ENCODE data around the gene DNAL1. TPM values are rescaled to one million over a fixed set of nuclear protein-coding genes. Genes with fewer than 3 reads are reported as not detected.
A peak's percentile ranks its signal among the peaks of the same experiment; 100 is the strongest.
"Not testable (repeated sequence)": the region's sequence is repeated elsewhere in the genome, so short reads cannot be mapped to it uniquely, and the experiment has no call there.

The DNAL1 gene
- total RNA-seq, 1 experiment from 2014 or later, result 10.3 TPM

DNA sequence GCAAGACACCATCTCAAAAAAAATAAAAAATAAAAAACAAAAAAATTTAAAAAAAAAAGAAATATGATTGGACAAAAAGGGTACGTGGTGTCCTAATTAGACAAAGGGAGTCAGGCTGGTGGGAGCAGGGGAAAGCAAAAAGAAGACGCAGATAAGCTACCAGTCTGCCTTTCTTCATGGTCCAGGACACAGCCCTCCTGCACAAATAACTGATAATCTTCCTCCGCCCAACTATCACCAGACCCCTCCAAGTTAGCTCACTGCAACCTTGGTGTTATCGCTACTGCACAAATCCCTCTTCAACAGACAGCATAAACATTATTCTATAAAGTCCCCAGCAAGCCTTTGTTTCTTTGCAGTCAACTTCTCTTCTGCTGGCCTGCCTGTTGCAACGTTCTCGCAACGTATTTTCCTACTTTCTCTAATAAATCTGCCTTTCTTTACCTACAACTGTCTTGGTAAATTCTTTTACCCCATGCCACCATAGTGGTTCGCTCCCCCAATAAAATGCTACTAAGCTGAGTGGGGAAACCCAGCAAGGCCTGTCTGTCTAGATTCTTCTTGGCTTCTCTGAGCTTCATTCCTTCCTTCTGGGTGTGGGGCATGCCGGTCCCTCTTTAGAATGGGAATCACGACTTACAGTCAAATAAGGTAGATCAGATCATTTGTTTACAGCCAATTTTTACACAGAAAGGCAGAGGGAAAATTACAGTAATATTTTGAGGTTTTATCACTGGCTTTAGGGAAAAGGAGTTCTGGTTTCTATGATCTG lies 14.6 kb upstream of the DNAL1 start:
- Histone ChIP-seq H3K4me1 (no peaks in the 10 kb centered on the region), H3K27me3 (no peaks in the 10 kb centered on the region), H3K4me3 (no peak overlapping the region), H3K36me3 (no peaks in the 10 kb centered on the region), H3K9me3 (replicated peaks) (no peaks in the 10 kb centered on the region), H3K27ac (no peak overlapping the region)
- DNase-seq, result no peak

DNA sequence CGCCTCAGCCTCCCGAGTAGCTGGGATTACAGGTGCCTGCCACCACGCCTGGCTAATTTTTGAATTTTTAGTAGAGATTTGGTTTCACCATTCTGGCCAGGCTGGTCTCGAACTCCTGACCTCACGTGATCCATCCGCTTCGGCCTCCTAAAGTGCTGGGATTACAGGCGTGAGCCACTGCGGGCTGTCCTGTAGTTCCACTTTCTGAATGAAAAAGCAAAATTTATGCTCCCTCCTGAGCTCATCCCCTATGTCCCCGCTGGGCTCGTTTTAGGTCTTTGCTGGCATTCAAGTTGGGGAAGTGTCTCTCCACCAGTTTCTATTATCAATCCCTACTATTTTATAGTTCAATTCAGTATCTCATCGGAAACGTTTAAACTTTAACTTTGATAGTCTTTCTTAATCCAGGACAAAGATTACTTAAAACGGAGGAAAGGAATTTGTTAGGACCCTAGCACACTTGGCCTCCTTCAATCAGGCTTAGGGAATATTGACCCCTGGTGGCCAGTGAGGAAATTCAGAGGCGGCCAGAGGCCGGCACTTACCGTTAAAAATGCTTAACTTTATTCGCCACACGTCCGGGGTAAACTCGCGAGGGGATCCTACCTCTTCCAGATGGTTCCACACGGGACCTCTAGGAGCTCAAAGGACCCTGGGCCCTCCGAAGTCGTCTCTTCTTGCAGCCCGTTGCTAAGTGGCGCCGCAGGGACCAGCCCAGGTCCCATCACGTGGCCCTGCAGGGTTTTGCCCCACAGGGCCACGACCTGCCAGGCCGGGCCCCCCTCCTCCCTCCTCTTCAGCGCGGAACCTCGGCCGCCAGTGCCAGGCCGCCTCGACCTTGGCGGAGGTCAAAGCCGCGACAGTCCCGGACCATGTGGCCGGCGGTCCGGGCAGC lies 11.4 kb upstream of the DNAL1 start:
- no peaks in the 10 kb centered on the region for H3K36me3 ChIP-seq
- DNase-seq, result peak; percentile 21 to 55
- no peak overlapping the region for H3K4me3 ChIP-seq
- H3K4me1 ChIP-seq, result no peaks in the 10 kb centered on the region
- H3K9me3 ChIP-seq (replicated peaks), result no peaks in the 10 kb centered on the region
- no peaks in the 10 kb centered on the region for H3K27me3 ChIP-seq
- no peak overlapping the region for H3K27ac ChIP-seq

DNA sequence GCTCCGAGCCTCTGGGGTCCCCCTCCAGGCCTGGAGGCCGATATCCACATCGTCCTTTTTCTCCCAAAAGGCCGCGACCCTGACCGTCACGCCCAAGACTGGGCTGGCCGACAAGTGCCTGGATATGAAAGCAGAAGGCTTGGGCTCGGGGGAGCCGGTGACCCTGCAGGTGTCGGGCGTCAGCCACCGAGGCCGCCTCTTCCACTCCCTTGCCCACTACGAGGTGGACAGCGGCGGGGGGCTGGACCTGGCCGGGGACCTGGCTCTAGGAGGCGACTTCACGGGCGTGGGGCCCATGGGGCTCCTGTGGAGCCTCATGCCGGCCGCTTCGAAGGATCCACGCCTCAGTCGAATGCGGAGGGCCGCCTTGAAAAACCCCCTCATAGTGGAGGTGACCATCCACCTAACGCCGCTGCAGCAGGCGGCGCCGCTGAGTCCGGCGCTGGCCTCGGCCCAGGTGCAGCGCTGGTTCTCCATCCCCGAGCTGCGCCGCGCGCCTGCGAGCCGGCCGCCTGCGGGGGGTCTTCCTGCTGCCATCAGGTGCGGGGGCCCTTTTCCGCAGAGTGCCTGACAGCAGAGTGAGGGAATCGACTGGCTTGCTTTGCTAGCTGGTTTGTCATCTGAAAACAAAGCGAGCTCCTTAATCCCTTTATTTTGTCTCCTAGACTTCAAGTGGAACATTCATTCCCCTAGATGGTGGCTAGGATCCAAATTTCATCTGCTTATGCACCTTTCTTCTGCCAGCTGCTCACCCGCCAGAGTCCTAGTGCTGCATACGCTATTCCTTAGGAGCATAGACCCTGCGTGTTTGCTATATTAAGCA lies 10.6 kb upstream of the DNAL1 start:
- no peaks in the 10 kb centered on the region for H3K36me3 ChIP-seq
- no peaks in the 10 kb centered on the region for H3K27me3 ChIP-seq
- no peak overlapping the region for H3K4me3 ChIP-seq
- H3K4me1 ChIP-seq, result no peaks in the 10 kb centered on the region
- H3K27ac ChIP-seq, result no peak overlapping the region
- no peak for DNase-seq
- no peaks in the 10 kb centered on the region for H3K9me3 ChIP-seq (replicated peaks)

DNA sequence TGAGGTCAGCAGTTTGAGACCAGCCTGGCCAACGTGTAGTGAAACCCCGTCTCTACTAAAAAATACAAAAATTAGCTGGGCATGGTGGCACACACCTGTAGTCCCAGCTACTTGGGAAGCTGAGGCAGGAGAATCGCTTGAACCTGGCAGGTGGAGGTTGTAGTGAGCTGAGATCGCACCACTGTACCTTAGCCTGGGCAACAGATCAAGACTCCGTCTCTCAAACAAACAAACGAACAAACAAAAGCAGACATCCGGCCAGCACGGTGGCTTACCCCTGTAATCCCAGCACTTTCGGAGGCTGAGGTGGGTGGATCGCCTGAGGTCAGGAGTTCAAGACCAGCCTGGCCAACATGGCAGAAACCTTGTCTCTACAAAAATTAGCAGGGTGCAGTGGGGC lies 8.4 kb upstream of the DNAL1 start:
- H3K4me3 ChIP-seq; DNase-seq; H3K36me3 ChIP-seq; H3K27me3 ChIP-seq; H3K9me3 ChIP-seq (replicated peaks); H3K27ac ChIP-seq; H3K4me1 ChIP-seq: not testable (repeated sequence)

DNA sequence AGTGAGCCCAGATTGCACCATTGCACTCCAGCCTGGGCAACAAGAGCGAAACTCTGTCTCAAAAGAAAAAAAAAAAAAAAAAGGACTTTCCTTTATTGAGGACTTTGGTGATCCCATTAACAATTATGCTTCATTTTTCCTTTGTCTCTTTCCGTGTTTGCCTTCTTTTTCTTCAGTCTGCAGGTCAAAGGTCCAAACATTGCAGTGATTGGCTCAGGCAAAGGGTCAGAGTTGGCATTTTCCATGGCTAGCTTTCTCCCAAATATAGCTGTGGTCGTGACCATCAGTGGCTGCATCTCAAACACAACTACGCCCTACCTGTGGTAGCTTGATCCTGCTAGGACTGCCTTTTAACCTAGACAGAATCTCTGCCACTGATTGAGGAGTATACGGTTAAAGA lies 7.0 kb upstream of the DNAL1 start:
- no peak for DNase-seq
- H3K4me3 ChIP-seq, result no peak overlapping the region
- no peaks in the 10 kb centered on the region for H3K4me1 ChIP-seq
- H3K36me3 ChIP-seq, result no peaks in the 10 kb centered on the region
- H3K27ac ChIP-seq, result no peak overlapping the region
- H3K9me3 ChIP-seq (replicated peaks), result no peaks in the 10 kb centered on the region
- no peaks in the 10 kb centered on the region for H3K27me3 ChIP-seq

DNA sequence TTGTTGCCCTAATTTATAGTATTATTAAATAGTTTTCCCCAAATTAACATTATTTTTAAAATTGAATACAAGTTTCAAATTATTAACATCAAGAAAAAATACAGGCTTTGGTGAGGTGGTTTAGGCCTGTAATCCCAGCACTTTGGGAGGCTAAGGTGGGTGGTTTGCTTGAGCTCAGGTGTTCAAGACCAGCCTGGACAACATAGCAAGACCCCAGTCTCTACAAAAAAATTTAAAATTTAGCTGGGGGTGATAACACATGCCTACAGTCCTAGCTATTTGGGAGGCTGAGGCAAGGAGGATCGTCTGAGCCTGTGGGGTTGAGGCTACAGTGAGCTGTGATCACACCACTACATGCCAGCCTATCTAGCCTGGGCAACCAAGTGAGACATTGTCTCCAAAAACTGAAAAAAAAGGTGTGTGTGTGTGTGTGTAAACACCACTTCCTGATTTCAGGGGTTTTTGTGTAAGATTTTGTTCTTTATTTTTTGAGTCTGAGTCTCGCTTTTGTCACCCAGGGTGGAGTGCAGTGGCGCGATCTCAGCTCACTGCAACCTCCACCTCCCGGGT lies 3.9 kb upstream of the DNAL1 start:
- H3K4me3 ChIP-seq, result no peak overlapping the region
- no peak overlapping the region for H3K27ac ChIP-seq
- no peak for DNase-seq
- H3K36me3 ChIP-seq, result no peaks in the 10 kb centered on the region
- H3K27me3 ChIP-seq, result no peaks in the 10 kb centered on the region
- no peaks in the 10 kb centered on the region; the same call in 1 of the 2 replicates for H3K4me1 ChIP-seq
- H3K9me3 ChIP-seq (replicated peaks), result no peaks in the 10 kb centered on the region

DNA sequence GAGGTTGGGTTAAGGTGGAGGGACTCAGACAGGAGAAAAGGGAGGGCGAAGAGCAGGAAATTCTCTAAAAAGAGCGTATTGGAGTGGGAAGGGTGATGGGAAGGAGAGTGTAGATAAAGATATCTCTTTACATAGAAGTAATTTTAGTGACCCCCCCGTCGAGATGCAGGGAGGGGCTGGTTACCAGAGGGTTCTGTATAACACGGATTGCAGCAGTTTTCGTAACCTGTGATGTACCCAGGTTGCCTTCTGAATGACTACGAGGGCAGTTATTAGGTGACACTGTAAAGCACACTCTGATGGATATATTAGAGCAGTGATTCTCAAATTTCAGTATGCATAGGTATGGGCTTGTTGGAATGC lies 443 bp downstream of the DNAL1 start:
- no peaks in the 10 kb centered on the region for H3K9me3 ChIP-seq (replicated peaks)
- no peaks in the 10 kb centered on the region; the same call in 1 of the 2 replicates for H3K4me1 ChIP-seq
- DNase-seq, result no peak
- H3K27me3 ChIP-seq, result no peaks in the 10 kb centered on the region
- H3K36me3 ChIP-seq, result no peaks in the 10 kb centered on the region
- no peak overlapping the region; the same call in 1 of the 2 replicates for H3K27ac ChIP-seq
- H3K4me3 ChIP-seq, result peak overlapping the region; percentile 74

DNA sequence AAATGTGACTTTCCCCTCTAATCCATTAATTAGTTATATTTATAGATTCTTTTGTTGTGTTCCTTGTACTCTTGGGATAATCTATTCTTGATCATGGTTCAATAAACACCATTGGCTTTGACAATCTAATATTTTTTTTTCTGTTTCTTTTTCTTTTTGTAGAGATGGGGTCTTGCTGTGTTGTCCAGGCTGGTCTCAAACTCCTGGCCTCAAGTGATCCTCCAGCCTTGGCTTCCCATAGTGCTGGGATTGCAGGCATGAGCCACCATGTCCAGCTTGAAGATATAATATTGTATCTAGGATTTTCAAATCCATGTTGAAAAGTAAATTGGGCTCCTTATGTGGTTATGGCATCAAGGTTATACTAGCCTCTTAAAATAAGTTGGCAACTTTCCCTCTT lies 6.2 kb downstream of the DNAL1 start:
- H3K4me3 ChIP-seq, result no peak overlapping the region
- H3K36me3 ChIP-seq, result no peaks in the 10 kb centered on the region
- H3K27ac ChIP-seq, result no peak overlapping the region
- no peak for DNase-seq
- no peaks in the 10 kb centered on the region for H3K9me3 ChIP-seq (replicated peaks)
- H3K4me1 ChIP-seq, result peaks cover 4% of the 10 kb centered on the region
- no peaks in the 10 kb centered on the region for H3K27me3 ChIP-seq

DNA sequence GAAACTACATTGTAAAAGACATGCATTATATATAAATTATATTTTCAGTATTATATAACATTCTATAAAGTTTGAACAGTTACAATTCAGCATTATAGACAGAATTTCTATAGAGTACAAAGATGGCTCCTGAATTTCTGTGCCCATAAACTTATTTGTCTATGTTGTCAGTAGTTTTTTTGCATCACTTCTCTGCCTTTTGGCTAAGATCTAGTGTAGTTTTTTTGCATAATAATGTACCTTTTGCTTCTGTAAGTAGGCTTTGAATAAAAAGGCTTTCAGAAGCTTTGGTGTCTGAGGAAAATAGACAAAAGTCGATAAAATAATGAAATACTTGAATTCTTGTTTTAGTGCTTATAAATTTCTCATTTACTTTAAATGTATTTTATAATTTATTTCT lies 11.1 kb downstream of the DNAL1 start:
- Histone ChIP-seq H3K4me3 (no peak overlapping the region), H3K36me3 (no peaks in the 10 kb centered on the region), H3K27ac (no peak overlapping the region), H3K4me1 (peaks cover 9% of the 10 kb centered on the region), H3K27me3 (no peaks in the 10 kb centered on the region), H3K9me3 (replicated peaks) (no peaks in the 10 kb centered on the region)
- no peak for DNase-seq

DNA sequence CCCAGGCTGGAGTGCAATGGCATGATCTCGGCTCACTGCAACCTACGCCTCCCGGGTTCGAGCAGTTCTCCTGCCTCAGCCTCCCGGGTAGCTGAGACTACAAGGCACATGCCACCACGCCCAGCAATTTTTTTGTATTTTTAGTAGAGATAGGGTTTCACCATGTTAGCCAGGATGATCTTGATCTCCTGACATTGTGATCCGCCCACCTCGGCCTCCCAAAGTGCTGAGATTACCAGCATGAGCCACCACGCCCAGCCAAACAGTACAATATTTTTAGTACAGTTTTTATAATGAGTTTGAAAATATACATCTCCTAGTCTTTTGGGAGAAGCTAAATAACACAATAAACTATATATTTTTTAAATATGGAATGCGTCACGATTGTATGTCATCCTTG lies 14.4 kb downstream of the DNAL1 start:
- not testable (repeated sequence) for H3K27ac ChIP-seq; H3K27me3 ChIP-seq; H3K36me3 ChIP-seq; H3K9me3 ChIP-seq (replicated peaks); H3K4me3 ChIP-seq; DNase-seq
- peaks cover 33% of the 10 kb centered on the region for H3K4me1 ChIP-seq

DNA sequence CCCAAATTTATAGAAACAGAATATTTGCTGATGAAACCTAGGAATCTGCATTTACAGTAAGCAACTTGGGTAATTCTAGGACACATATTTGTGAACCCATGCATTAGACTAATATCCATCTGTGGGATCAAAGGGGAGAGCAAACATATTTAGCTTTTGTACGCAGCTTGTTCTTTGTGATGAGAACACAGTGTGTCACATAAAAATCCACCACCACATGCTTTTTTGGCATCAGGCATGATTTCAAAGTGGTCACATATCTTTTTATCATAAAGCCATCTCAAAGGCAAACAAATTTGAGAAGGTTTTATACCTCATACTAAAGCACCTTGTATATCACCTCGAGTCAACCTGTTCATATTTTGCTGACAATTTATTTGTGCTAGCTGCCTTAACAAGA lies 15.7 kb downstream of the DNAL1 start:
- no peak overlapping the region for H3K4me3 ChIP-seq
- H3K27ac ChIP-seq, result no peak overlapping the region
- no peaks in the 10 kb centered on the region for H3K27me3 ChIP-seq
- H3K36me3 ChIP-seq, result no peaks in the 10 kb centered on the region
- peaks cover 31% of the 10 kb centered on the region for H3K4me1 ChIP-seq
- H3K9me3 ChIP-seq (replicated peaks), result no peaks in the 10 kb centered on the region
- DNase-seq, result no peak

DNA sequence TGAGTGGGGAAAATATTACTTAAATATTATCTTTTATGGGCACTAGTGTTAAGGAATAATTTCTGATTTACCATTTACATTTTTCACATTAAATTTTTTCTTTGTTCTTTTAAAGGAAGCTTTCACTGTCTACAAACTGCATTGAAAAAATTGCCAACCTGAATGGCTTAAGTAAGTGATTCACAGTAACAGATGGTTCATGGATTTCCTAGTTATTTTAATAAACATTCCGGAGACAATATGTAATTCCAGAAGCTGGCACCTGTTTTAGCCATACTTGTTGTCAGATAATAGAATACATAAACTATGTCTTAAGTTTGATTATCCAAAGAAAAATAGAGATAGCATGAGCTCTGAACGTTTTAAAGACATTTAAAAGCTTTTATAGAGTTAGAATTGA lies 17.1 kb downstream of the DNAL1 start:
- no peaks in the 10 kb centered on the region for H3K27me3 ChIP-seq
- DNase-seq, result peak; percentile 11 to 73
- no peaks in the 10 kb centered on the region for H3K36me3 ChIP-seq
- H3K27ac ChIP-seq, result peak overlapping the region; percentile 92
- H3K4me1 ChIP-seq, result peaks cover 30% of the 10 kb centered on the region
- no peak overlapping the region for H3K4me3 ChIP-seq
- H3K9me3 ChIP-seq (replicated peaks), result no peaks in the 10 kb centered on the region

DNA sequence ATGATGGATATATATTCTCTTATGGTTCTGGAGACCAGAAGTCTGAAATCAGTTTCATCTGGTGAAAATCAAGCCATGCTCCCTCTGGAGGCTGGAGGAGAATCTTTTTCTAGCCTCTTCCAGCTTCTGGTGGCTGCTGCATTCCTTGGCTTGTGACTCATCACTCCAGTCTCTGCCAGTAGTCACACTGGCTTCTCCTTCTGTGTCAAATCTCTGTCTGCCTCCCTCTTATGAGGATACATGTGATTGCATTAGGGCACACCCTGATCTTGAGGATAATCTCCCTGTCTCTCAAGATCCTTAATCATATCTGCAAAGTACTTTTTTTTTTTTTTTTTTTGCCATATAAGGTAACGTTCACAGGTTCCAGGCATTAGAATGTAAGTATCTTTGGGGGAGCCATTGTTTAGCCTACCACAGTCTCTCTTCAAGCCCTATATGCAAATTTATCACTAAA lies 17.7 kb downstream of the DNAL1 start:
- Histone ChIP-seq H3K27ac (peak overlapping the region; percentile 92), H3K4me3 (no peak overlapping the region), H3K4me1 (peaks cover 30% of the 10 kb centered on the region), H3K9me3 (replicated peaks) (no peaks in the 10 kb centered on the region), H3K36me3 (no peaks in the 10 kb centered on the region), H3K27me3 (no peaks in the 10 kb centered on the region)
- peak; percentile 81 to 88 for DNase-seq

DNA sequence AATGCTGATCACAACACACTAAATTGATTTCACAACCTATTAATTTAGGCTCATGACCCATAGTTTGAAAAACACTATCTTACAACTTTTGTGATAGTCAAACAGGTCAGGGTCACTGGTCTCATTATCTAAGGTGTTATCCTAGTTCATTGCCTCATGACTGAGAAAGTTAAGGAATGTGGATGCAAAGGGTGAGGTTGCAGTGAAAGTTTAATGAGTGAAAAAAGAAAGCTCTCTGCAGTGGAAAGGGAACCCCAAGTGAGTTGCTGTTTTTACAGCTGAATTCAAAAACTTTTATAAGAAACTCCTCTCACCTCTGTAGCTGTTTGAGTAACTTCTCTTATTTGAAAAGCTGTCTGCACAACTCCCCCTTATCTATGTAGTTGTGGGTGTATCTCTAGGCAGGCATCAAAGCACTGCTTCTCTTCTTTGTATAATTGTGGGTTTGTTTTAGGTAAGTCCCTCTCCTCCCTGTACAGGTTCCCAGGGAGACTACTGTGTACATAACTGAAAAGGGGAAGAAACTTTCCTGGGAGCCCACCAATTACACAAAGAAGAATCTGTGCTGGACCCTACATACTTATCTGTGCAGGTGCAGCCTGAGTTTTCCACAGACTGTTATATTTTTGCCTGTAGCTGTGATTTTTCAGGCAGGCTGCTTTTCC lies 18.9 kb downstream of the DNAL1 start:
- DNase-seq, result no peak
- H3K27ac ChIP-seq, result no peak overlapping the region

More for the DNA sequence above, 18.9 kb downstream of the DNAL1 start:
- no peaks in the 10 kb centered on the region for H3K36me3 ChIP-seq
- H3K9me3 ChIP-seq (replicated peaks), result no peaks in the 10 kb centered on the region
- H3K27me3 ChIP-seq, result no peaks in the 10 kb centered on the region
- no peak overlapping the region for H3K4me3 ChIP-seq
- H3K4me1 ChIP-seq, result peaks cover 30% of the 10 kb centered on the region

All from SJCRH30 (cell line).